SK-N-MC (cell line): ENCODE data around the gene TRIM25.

Experiments
- EZH2 ChIP-seq: fragments of 200-600 bp; sonication (generic); IDR thresholded peaks from one replicate; pipeline ENCODE4 v1.6.1; 2017; ENCODE audit warnings: antibody characterized with exemption
- FOXP2 ChIP-seq: optimal IDR thresholded peaks from 2 replicates; pipeline ENCODE3; 2011; ENCODE audit warnings: mild to moderate bottlenecking, moderate library complexity; ENCODE audit not compliant: insufficient read depth; ENCODE audit errors: extremely low read length, control extremely low read depth
- POLR2AphosphoS5 ChIP-seq: IDR thresholded peaks from 2 replicates; pipeline ENCODE4 v1.6.1; 2012; ENCODE audit warnings: mild to moderate bottlenecking, low read depth, low read length, borderline replicate concordance

- no peak for TF ChIP-seq POLR2AphosphoS5
- no peak for TF ChIP-seq EZH2
- no peak for TF ChIP-seq FOXP2
Measured at GRCh38 chr17:56933151-56933745, 19.4 kb upstream of the TRIM25 start.
